GM06990 (cell line): ENCODE results near the gene TMEM176B.

Experiments
- DNase-seq: peaks from one replicate; pipeline ENCODE4 v3.0.0-alpha.2; 2011; ENCODE audit not compliant: insufficient read length; ENCODE audit errors: extremely low read depth
- H3K27me3 ChIP-seq: replicated peaks from 2 replicates; pipeline ENCODE4 v1.6.0; 2011; ENCODE audit warnings: low read length; ENCODE audit not compliant: control insufficient read depth, insufficient read depth
- H3K36me3 ChIP-seq: 2 replicates; pipeline ENCODE4 v1.5.1; 2011; ENCODE audit warnings: low read length; ENCODE audit not compliant: control insufficient read depth, insufficient read depth
- H3K4me3 ChIP-seq: replicated peaks from 2 replicates; pipeline ENCODE4 v1.5.1; 2011; ENCODE audit warnings: low read depth, mild to moderate bottlenecking, control low read depth, low read length
- TF ChIP-seq, protein P1 (sequence below): IDR thresholded peaks from 2 replicates; pipeline ENCODE4 v1.5.1; 2011; ENCODE audit warnings: low read length, control low read depth, mild to moderate bottlenecking, inconsistent platforms; ENCODE audit not compliant: insufficient read depth, poor library complexity, severe bottlenecking

The TMEM176B gene

DNA sequence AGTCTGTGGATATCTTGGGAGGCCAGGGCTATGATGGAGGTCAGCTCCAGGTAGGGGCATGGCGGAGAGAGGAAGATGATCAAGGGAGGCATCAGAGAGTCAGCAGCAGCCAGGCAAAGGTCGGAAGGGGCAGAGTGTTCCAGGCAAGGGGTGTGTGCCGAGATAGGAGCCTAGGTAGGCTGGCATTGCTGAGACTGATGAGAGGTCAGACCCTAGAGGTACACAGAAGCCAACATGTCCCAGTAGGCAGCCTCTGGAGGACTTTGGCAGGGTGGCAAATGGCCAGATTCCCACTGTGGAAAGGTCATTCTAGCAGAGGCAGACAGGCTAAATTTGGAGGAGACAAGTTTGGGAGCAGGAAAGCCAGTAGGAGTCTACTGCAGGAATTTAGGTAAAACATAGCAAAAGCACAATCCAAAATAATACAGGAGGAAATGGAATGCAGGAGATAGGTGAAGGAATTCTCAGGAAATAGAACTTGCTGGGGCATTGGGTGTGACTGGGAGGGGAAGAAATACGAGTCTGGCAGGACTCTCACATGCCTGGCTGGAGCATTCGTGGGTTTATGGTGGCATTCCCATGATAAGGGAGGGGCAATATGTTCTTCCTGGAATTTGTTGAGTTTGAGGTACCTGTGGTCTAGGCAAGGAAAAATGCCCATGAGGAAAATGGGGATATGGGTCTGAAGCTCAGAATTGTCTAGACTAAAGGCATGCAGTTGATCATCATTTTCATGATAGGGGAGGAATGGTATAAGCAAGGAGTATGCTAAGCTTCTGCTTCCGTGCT is 26.1 kb upstream of the TMEM176B start:
- no peaks in the 10 kb centered on the region for H3K36me3 ChIP-seq
- H3K27me3 ChIP-seq = peaks cover 1% of the 10 kb centered on the region
- TF ChIP-seq, protein P1, sequence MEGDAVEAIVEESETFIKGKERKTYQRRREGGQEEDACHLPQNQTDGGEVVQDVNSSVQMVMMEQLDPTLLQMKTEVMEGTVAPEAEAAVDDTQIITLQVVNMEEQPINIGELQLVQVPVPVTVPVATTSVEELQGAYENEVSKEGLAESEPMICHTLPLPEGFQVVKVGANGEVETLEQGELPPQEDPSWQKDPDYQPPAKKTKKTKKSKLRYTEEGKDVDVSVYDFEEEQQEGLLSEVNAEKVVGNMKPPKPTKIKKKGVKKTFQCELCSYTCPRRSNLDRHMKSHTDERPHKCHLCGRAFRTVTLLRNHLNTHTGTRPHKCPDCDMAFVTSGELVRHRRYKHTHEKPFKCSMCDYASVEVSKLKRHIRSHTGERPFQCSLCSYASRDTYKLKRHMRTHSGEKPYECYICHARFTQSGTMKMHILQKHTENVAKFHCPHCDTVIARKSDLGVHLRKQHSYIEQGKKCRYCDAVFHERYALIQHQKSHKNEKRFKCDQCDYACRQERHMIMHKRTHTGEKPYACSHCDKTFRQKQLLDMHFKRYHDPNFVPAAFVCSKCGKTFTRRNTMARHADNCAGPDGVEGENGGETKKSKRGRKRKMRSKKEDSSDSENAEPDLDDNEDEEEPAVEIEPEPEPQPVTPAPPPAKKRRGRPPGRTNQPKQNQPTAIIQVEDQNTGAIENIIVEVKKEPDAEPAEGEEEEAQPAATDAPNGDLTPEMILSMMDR = no peak
- DNase-seq = no peak
- no peak overlapping the region for H3K4me3 ChIP-seq

GRCh38 chr7:150824379-150825177 is 24.4 kb upstream of the TMEM176B start:
- TF ChIP-seq, protein P1 = no peak
- H3K36me3 ChIP-seq = no peaks in the 10 kb centered on the region
- H3K4me3 ChIP-seq = no peak overlapping the region
- no peaks in the 10 kb centered on the region; the same call in 1 of the 2 replicates for H3K27me3 ChIP-seq
- DNase-seq = no peak

DNA sequence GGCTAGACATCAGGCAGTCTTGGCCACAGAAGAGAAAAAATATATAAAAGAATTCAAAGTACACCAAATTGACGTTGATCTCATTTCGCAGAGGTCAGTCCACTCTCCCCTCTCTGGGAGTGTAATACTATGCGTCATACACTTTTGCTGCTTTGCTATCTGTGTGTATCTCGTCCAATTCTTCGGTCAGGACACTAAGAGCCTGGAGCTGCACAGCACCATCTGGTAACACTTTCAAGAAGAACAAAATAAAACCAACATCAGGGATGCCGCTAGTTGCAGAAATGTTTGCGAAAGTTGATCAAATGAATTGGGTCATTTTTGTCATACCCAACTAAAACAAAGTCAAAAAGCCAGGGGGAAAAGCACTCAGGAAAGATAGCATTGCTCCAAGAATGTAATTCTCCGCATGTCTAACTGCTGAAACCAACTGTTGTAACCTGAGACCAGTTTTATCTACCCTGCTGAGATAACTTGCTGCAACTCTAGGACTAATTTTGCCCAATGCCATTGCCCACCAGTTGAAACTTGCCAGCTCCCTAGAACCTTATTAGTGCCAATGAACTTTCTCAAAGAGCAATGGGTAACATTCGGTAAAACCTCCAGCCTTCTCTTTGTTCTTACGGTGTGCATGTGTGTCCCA is 23.4 kb upstream of the TMEM176B start:
- TF ChIP-seq, protein P1 = no peak
- DNase-seq = no peak
- Histone ChIP-seq H3K36me3 (no peaks in the 10 kb centered on the region), H3K27me3 (no peaks in the 10 kb centered on the region; the same call in 1 of the 2 replicates), H3K4me3 (no peak overlapping the region)

- Histone ChIP-seq H3K27me3 (no peaks in the 10 kb centered on the region; the same call in 1 of the 2 replicates), H3K36me3 (no peaks in the 10 kb centered on the region), H3K4me3 (no peak overlapping the region)
- DNase-seq = no peak
- TF ChIP-seq, protein P1 = no peak
Observed at GRCh38 chr7:150823043-150823442, 22.9 kb upstream of the TMEM176B start.

DNA sequence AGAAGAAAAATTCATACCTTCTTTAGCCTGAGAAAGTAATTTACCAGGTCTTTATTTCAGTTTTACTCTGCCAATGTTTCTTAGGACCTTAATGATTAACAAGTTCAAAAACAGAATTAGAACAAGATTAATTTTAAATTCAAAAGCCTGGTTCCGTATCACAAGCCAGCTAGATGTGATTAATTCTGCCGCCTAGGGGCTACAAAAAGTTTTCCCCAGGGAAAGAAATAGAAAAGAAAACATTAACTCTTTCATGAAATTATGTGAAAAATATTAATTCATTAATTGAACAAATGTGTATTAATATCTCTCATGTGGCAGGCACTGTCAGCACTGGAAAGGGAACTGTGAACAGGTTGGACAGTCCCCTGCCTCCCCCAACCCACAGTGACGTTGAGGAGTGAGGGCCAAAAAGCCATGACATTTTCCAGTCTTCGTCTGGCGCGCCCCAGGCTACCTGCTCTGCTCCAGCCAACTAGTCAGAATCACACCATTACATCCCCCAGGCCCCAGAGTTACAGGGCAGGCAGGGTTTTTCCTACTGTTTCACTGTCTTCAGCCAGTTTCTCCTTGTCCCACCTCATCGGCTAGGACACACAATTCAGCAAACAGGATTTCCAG is 20.5 kb upstream of the TMEM176B start:
- no peak for DNase-seq
- Histone ChIP-seq H3K36me3 (no peaks in the 10 kb centered on the region), H3K4me3 (no peak overlapping the region), H3K27me3 (no peaks in the 10 kb centered on the region)
- TF ChIP-seq, protein P1 = no peak
